Measurements from ENCODE around the gene DPM1. TPM values are rescaled to one million over a fixed set of nuclear protein-coding genes. Genes with fewer than 3 reads are reported as not detected.

Gene DPM1
- total and polyA plus RNA-seq, 2 of the 8 experiments (the other 6 are each of a cell fraction or from before 2014, with no cell fraction given), result 42.3 to 57.0 TPM

DNA sequence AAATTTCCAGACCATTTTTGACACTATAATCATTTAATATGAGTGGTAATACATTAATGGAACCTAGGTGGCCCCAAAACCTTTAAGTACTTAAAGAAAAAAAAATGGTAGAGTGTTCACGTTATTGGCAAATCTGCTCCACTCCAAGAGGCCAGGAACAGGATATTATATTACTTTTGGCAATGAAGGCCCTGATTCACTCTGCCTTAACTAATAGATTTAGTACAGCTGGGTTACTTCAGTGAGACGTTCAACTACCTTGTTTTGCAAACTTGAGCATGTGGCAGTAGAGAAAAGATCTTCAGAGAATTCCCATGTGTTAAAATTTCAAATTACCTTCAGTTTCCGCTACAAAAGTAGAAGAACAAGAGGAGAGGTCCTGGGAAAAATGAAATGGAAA lies 39.9 kb downstream of the DPM1 start:
- no peak overlapping the region for H3K56ac ChIP-seq (replicated peaks; ENCODE audit: insufficient read length, low read depth, low read length)
- H3K9ac ChIP-seq (replicated peaks in 1 of 4; ENCODE audit: extremely low read depth in 1 of 4, low read depth in 3 of 4, low read length in 3 of 4), result no peak overlapping the region
- H3K79me1 ChIP-seq (ENCODE audit: low read depth, low read length), result no peaks in the 10 kb centered on the region
- peaks cover 50 to 61% of the 10 kb centered on the region in 2 experiments for H4K20me1 ChIP-seq (replicated peaks in 1 of 2; ENCODE audit: control insufficient read depth in 1 of 2, insufficient read depth in 2 of 2, low read length in 2 of 2)
- H3K23me2 ChIP-seq (ENCODE audit: low read depth, low read length), result no peaks in the 10 kb centered on the region
- no peak overlapping the region for H3K14ac ChIP-seq (ENCODE audit: insufficient read length)
- H3K4me1 ChIP-seq (replicated peaks in 1 of 4; ENCODE audit: control insufficient read depth in 3 of 4, insufficient read depth in 4 of 4, low read length in 3 of 4), result peaks cover 0 to 20% (median 5%) of the 10 kb centered on the region in 4 experiments; a peak in 5 of 7 replicates
- no peak overlapping the region for H3K18ac ChIP-seq (ENCODE audit: extremely low read depth, low read length)
- FAIRE-seq, result no peak
- no peak overlapping the region for H2BK120ac ChIP-seq (replicated peaks; ENCODE audit: low read depth, low read length)
- CTCF ChIA-PET (ENCODE audit: partially characterized antibody), result interaction anchor here (0.8 to 1.6 kb wide), 3 partner anchors 11 to 35 kb away, joined by 3 to 5 read pairs (median 5); no protein-coding TSS in a partner anchor
- WGBS, 2 experiments (ENCODE audit: extremely low coverage in 1 of 2, insufficient coverage in 1 of 2, insufficient read length in 1 of 2, insufficient replicate concordance in 2 of 2, low coverage in 1 of 2, low lambda C conversion rate in 2 of 2, missing lambda C conversion rate in 1 of 2), result 91% methylated on average over 3 of the region's 3 CpGs; no CpG with 5 or more reads in 1 of the 2 experiments
- H4K5ac ChIP-seq (ENCODE audit: insufficient read length, low read depth, low read length), result no peak overlapping the region
- H4K8ac ChIP-seq (ENCODE audit: extremely low read depth, insufficient read depth, low read length), result no peak overlapping the region
- H3K9me3 ChIP-seq (ENCODE audit: insufficient read depth in 2 of 2, low read depth in 1 of 2, low read length in 1 of 2), result no peaks in the 10 kb centered on the region
- no peak overlapping the region for H3K4ac ChIP-seq (replicated peaks; ENCODE audit: insufficient read length, low read depth, low read length)
- H2BK20ac ChIP-seq (ENCODE audit: low read length), result no peak overlapping the region
- H2AK5ac ChIP-seq (ENCODE audit: low read depth, low read length), result no peak overlapping the region
- H3K23ac ChIP-seq (ENCODE audit: insufficient read length), result no peak overlapping the region
- TF ChIP-seq CHD1 (IDR thresholded peaks at IDR 0.05; ENCODE audit: low read depth, low read length) (no peak), BRCA1 (IDR thresholded peaks at IDR 0.05; ENCODE audit: low read depth, low read length) (no peak)
- TF ChIP-seq, protein P1, sequence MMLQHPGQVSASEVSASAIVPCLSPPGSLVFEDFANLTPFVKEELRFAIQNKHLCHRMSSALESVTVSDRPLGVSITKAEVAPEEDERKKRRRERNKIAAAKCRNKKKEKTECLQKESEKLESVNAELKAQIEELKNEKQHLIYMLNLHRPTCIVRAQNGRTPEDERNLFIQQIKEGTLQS (IDR thresholded peaks at IDR 0.05; ENCODE audit: insufficient read depth, low read depth, low read length), result no peak
- no peak overlapping the region for H3K4me3 ChIP-seq (ENCODE audit: extremely low read depth in 1 of 4, insufficient read depth in 2 of 4, low read depth in 3 of 4, low read length in 4 of 4)
- H2BK15ac ChIP-seq (ENCODE audit: low read length), result no peak overlapping the region
- H3K79me2 ChIP-seq (ENCODE audit: control insufficient read depth in 1 of 2, insufficient read depth in 2 of 2, low read length in 2 of 2), result peaks cover 68 to 100% of the 10 kb centered on the region in 2 experiments
- no peak overlapping the region for H4K91ac ChIP-seq (replicated peaks; ENCODE audit: insufficient read length, low read length)
- no peak overlapping the region for H2BK12ac ChIP-seq (ENCODE audit: low read depth, low read length)
- H3K27me3 ChIP-seq (replicated peaks in 1 of 4; ENCODE audit: control insufficient read depth in 3 of 4, extremely low read depth in 1 of 4, insufficient read depth in 3 of 4, low read length in 3 of 4), result no peaks in the 10 kb centered on the region
- no peak overlapping the region for H2AFZ ChIP-seq (ENCODE audit: low read length)
- no peak for DNase-seq (ENCODE audit: low read depth in 1 of 2, low spot score in 2 of 2)
- no peak overlapping the region for H3K27ac ChIP-seq (ENCODE audit: low read depth, low read length)
- peaks cover 0 to 27% (median 3%) of the 10 kb centered on the region in 4 experiments; a peak in 5 of 8 replicates for H3K36me3 ChIP-seq (ENCODE audit: control insufficient read depth in 2 of 4, insufficient read depth in 4 of 4, low read length in 3 of 4)
- no peak overlapping the region for H2BK5ac ChIP-seq (ENCODE audit: low read depth, low read length)
- no peak overlapping the region for H3K4me2 ChIP-seq (ENCODE audit: insufficient read depth in 1 of 2, low read depth in 2 of 2, low read length in 2 of 2)
- POLR2A ChIA-PET (ENCODE audit: partially characterized antibody), result interaction anchor here (1.3 to 5.5 kb wide), 2 partner anchors 12 to 48 kb away, joined by 4 to 37 read pairs; partner anchors contain the start of gene ADNP
